NCI-H2227 (cell line): ENCODE data around the gene NUDT22.

ENCODE experiments used
- DNase-seq: peaks from one replicate; lab custom pipeline; 2025; ENCODE audit not compliant: unreplicated experiment; lab: John Stamatoyannopoulos, UW

The NUDT22 gene

DNA sequence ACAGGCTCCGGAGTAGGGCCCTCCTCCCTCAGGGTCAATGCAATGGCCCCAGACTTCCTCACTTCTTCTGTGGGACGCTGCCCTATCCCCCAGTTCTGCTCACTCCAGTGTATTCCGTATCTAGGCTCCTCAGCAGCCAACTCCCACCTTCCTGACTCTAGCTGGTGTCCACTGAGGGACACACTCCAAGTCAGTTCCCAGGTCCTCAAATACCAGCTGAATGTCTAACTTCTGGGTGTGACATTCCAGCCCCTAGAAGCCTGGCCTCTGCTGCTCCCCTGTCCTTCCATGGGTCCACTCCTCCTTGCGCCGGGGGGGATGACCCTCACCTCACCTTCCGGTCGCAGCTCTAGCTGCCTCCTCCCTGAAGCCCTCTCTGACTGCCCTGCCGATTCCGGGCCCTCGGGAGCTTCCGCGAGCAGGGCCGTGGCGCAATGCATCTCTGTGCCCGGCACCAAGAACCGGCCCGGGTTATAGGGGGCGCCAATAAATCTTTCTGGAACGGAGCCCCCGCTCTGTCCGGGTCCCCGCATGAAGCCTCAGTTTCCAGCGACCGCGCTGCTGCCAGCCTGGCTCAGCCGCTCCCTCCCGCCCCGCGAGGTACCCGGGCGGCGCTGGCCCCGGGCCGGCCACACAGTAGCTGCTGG lies 42.9 kb downstream of the NUDT22 start:
- peak; percentile 53 for DNase-seq

DNA sequence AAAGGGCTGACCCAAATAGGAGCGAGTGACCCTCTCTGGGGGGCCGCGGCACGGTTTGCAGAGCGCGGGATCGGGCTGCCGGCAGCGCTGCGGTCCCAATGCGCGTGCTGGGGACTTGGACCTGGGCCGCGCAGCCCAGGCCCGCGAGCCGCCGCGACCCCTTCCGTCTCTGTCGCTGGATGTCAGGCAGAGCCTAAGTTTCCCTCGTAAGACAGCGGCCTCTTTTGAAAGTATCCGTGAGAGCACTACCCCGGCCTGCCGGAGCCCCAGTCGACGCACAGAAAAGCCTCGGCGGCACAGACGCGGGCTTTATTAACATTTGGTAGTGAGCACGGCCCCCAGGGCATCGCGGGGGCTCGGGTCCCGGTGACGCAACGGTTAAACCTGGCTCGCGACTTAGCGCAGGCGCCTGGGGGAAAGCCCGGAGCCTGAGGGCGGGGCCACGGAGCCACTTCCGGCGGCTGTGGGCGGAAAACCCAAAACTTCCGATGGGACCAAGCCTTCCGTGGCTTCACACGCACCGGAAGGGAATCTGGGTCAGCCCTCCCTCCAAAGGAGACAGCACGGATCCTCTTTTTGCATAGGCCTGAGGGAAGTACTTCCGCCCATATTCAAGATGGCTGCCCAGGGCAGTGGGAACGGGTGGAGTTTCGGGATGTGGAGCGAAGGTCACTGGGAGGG lies 43.6 kb downstream of the NUDT22 start:
- DNase-seq, result peak; percentile 99

DNA sequence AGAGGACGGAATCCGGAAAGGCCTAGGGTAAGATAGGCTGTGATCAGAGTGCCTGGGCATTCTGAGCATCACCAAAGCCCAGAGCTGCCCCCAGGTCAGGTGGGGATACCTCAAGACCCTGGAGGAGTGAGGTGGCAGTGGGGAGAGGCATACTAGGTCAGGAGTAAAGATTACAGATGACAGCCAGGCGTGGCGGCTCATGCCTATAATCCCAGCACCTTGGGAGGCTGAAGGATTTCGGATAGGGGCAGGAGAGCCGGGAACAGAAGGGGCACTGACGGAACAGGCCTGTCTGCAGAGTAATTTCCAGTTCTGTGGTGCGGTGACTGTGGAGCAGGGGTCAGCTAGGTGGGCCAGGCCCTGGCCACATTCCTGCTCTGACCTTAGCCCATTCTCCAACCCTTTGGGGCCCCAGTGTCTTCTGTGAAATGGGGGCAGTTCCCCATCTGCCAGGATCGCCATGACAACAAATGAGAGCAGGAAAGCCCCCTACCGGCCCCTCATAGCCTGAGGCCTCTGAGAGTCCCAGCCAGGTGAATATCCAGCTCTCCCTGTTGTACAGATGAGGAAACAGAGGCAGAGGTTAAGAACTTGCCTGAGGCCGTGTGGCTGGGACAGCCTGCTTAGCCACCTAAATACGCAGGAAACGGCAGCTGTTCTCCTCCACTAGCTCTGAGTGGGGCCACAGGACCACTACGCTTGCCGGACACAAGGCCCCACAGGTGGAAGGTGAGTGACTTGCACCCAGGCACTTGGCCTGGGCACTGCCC lies 49.1 kb downstream of the NUDT22 start:
- DNase-seq, result no peak

DNA sequence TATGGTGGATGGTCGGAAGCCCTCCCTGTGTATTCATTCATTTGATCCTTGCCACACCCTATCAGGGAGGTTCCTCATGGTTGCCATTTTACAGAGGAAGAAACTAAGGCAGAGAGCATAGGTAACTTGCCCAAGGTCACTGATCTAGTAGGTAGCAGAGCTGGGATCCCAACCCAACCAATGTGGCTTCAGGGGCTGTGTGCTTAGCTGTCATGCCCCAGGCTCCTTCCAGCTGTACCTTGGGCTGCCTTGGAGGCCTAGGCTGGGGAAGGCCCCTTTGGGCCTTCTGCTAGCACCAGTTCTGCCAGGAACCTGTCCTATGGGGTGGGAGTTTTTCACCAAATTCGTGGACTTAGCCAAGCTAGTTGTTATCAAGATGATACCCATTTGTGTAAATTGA lies 49.8 kb downstream of the NUDT22 start:
- no peak for DNase-seq

DNA sequence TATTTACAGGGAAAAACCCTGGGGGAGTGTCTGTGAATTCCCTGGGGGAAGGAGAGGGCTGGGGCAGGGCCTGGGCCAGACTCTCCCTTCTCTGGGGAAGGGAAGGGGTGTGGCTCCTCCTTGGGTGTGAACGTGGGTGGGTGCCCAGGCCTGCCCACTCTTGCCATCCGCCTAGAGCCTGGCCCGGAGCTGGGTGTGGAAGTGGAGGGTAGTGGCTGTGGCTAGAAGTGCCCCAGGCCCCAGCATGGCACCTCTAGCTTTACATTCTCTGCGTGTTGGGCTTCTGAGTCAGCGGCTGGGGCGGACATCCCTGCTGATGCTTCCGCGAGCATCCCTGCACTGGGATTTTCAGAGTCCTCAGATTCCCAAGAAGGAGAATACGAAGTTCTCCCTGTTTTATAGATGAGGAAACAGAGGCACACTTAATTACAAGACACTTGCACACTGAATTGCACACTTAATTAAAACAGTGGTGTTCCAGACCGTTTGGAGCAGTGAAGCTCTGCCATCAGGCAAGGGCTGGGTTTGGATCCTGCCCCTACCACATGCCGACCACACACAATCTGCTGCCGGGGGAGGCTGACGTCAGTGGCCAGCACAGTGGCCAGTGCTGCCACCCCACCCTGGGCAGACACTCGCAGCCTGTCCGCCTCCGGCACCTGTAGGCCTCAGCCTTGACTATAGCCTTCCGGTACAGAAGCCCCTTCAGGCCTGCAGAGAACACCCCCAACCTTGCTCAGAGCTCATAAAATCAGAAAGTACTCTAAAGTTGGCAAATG lies 50.8 kb downstream of the NUDT22 start:
- no peak for DNase-seq

DNA sequence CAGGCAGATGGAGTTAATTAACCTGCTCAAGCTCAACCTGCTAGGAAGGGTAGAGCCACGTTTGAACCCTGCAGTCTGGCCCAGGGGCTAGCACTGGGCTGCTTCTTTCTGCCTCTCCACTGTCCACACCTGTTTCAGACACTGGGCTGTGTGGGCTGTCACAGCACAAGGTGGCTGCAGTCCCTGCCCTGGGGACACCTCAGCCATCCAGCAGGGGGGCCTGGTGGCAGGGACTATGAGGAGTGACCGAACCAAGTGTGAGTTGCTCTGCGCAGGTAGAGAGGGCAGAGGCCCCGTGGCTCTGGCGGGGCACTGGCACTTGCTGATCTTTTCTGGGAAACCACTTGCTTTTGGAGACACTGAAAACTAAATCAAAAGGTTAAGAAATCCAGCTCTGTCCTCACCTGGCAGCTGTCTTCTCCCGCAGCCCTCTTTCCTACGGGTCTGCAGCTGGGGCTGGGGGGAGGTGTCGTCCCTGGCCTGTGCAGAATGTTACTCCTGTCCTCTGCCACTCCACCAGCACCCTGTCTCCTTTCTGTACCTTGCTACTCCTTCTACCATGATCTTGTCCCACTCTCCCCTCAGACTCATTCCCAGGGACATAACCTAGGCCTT lies 52.6 kb downstream of the NUDT22 start:
- no peak for DNase-seq
